SU-DHL-6 (cell line): ENCODE measurements around the gene AOAH.

Source experiments
- H2AFZ ChIP-seq: fragments of 200-600 bp; sonication (generic); 2 replicates; pipeline ENCODE4 v1.6.1; 2014; ENCODE audit warnings: low read depth, mild to moderate bottlenecking, moderate library complexity, mixed read lengths, antibody characterized with exemption, low read length; ENCODE audit not compliant: severe bottlenecking
- H3F3A ChIP-seq: fragments of 200-600 bp; shearing (Covaris generic); 2 replicates; pipeline ENCODE4 v1.6.0; 2016; ENCODE audit warnings: antibody characterized with exemption, mild to moderate bottlenecking; ENCODE audit not compliant: insufficient read depth
- H3K27ac ChIP-seq: fragments of 200-600 bp; sonication (generic); 2 replicates; pipeline ENCODE4 v1.5.1; 2016; ENCODE audit warnings: low read depth, mild to moderate bottlenecking, low read length, moderate library complexity, mixed read lengths
- H3K27me3 ChIP-seq: fragments of 200-600 bp; sonication (generic), shearing (Covaris generic); 2 replicates; pipeline ENCODE4 v1.6.0; 2014; ENCODE audit warnings: mild to moderate bottlenecking, low read length
- H3K36me3 ChIP-seq: fragments of 200-600 bp; sonication (generic); 2 replicates; pipeline ENCODE4 v1.6.1; 2014; ENCODE audit warnings: mild to moderate bottlenecking, low read length, mixed read lengths
- H3K4me2 ChIP-seq: fragments of 300-600, 200-600 bp; shearing (Covaris generic), sonication (generic); 2 replicates; pipeline ENCODE4 v1.6.0; 2014; ENCODE audit warnings: low read length, low read depth, mild to moderate bottlenecking; ENCODE audit not compliant: poor library complexity, severe bottlenecking
- H3K4me3 ChIP-seq: fragments of 200-600 bp; sonication (generic); 2 replicates; pipeline ENCODE4 v1.5.1; 2014; ENCODE audit warnings: antibody characterized with exemption, low read length, mild to moderate bottlenecking, mixed read lengths; ENCODE audit not compliant: insufficient read depth, poor library complexity, severe bottlenecking
- H3K79me2 ChIP-seq: fragments of 200-600 bp; sonication (generic); 2 replicates; pipeline ENCODE4 v1.6.1; 2014; ENCODE audit warnings: mild to moderate bottlenecking, low read length, moderate library complexity; ENCODE audit not compliant: insufficient read depth
- H3K9ac ChIP-seq: fragments of 200-600 bp; sonication (generic); 2 replicates; pipeline ENCODE4 v1.7.0; 2014; ENCODE audit warnings: mild to moderate bottlenecking, low read length
- H3K9me2 ChIP-seq: fragments of 200-600 bp; sonication (generic); replicated peaks from 2 replicates; pipeline ENCODE4 v1.6.1; 2014; ENCODE audit warnings: low read length; ENCODE audit not compliant: insufficient read depth
- H3K9me3 ChIP-seq: fragments of 200-600 bp; sonication (generic); 2 replicates; pipeline ENCODE4 v1.6.1; 2014; ENCODE audit warnings: low read length, mixed read lengths; ENCODE audit not compliant: insufficient read depth
- H4K20me1 ChIP-seq: fragments of 200-600 bp; sonication (generic); 2 replicates; pipeline ENCODE4 v1.6.1; 2014; ENCODE audit warnings: low read depth, mild to moderate bottlenecking, antibody characterized with exemption, low read length, moderate library complexity, mixed read lengths
- CTCF ChIP-seq: fragments of 200-600 bp; sonication (generic); IDR thresholded peaks from one replicate; pipeline ENCODE4 v1.5.1; 2017; ENCODE audit warnings: antibody characterized with exemption, mild to moderate bottlenecking, low read length, moderate library complexity; ENCODE audit not compliant: insufficient read depth, poor library complexity, severe bottlenecking
- EZH2phosphoT487 ChIP-seq: fragments of 200-600 bp; sonication (generic), shearing (Covaris generic); conservative IDR thresholded peaks from 2 replicates; pipeline ENCODE4 v1.6.1; 2018; ENCODE audit warnings: mild to moderate bottlenecking, antibody characterized with exemption, low read length, moderate library complexity, mixed read lengths

AOAH gene

GRCh38 chr7:36604806-36605205 is 119.5 kb downstream of the AOAH start:
- no peaks in the 10 kb centered on the region for H3K36me3 ChIP-seq
- no peaks in the 10 kb centered on the region for H3F3A ChIP-seq
- no peak overlapping the region for H3K27ac ChIP-seq
- no peaks in the 10 kb centered on the region for H3K9me3 ChIP-seq
- no peak overlapping the region for H3K4me3 ChIP-seq
- H3K9me2 ChIP-seq: no peaks in the 10 kb centered on the region
- no peak overlapping the region for H3K4me2 ChIP-seq
- H2AFZ ChIP-seq: no peak overlapping the region
- H4K20me1 ChIP-seq: no peaks in the 10 kb centered on the region
- no peaks in the 10 kb centered on the region for H3K27me3 ChIP-seq
- H3K79me2 ChIP-seq: no peaks in the 10 kb centered on the region
- H3K9ac ChIP-seq: no peak overlapping the region
- TF ChIP-seq EZH2phosphoT487 (no peak), CTCF (no peak)

- Histone ChIP-seq H3K27ac (no peak overlapping the region), H3K79me2 (no peaks in the 10 kb centered on the region), H3K9ac (no peak overlapping the region), H3K36me3 (no peaks in the 10 kb centered on the region), H3K4me3 (no peak overlapping the region), H3K4me2 (no peak overlapping the region), H2AFZ (no peak overlapping the region), H3K9me3 (no peaks in the 10 kb centered on the region), H4K20me1 (no peaks in the 10 kb centered on the region), H3K27me3 (no peaks in the 10 kb centered on the region), H3F3A (no peaks in the 10 kb centered on the region), H3K9me2 (no peaks in the 10 kb centered on the region)
- no peak for TF ChIP-seq EZH2phosphoT487
- TF ChIP-seq CTCF: no peak
These were observed 121.1 kb downstream of the AOAH start for GRCh38 chr7:36602934-36603887.

- no peak overlapping the region for H3K4me2 ChIP-seq
- no peak overlapping the region for H2AFZ ChIP-seq
- H3F3A ChIP-seq: no peaks in the 10 kb centered on the region
- H3K9me3 ChIP-seq: no peaks in the 10 kb centered on the region
- TF ChIP-seq CTCF (no peak), EZH2phosphoT487 (no peak)
- H3K27me3 ChIP-seq: no peaks in the 10 kb centered on the region
- H4K20me1 ChIP-seq: no peaks in the 10 kb centered on the region
- no peaks in the 10 kb centered on the region for H3K36me3 ChIP-seq
- H3K9ac ChIP-seq: no peak overlapping the region
- no peaks in the 10 kb centered on the region for H3K79me2 ChIP-seq
- H3K4me3 ChIP-seq: no peak overlapping the region
- H3K9me2 ChIP-seq: no peaks in the 10 kb centered on the region
- H3K27ac ChIP-seq: no peak overlapping the region
These were observed 121.8 kb downstream of the AOAH start for GRCh38 chr7:36602511-36602910.
